ENCODE data around the gene GALNT7. TPM values are rescaled to one million over a fixed set of nuclear protein-coding genes. Genes with fewer than 3 reads are reported as not detected.

Gene GALNT7
- total and polyA plus RNA-seq, 10 of the 15 experiments (the other 5 are each of a cell fraction or from before 2014, with no cell fraction given), result 14.2 to 33.2 (median 28.9) TPM

- SMC1A ChIA-PET (ENCODE audit: uncharacterized antibody, unreplicated experiment), result interaction anchor here (1.1 to 1.5 kb wide), 2 partner anchors 12 to 14 kb away, joined by 3 to 5 read pairs; no protein-coding TSS in a partner anchor
- in situ Hi-C loops (cut with MboI), result no loop called here
- H3K9ac ChIP-seq (ENCODE audit: control insufficient read depth, insufficient read depth, low read length), result no peak overlapping the region
- BruUV-seq (replicated peaks), result no TSS peak
- H3K4me1 ChIP-seq (ENCODE audit: control insufficient read depth, insufficient read depth, low read length), result no peaks in the 10 kb centered on the region
- H3K27ac ChIP-seq (ENCODE audit: control insufficient read depth, insufficient read depth), result no peak overlapping the region
- no peaks in the 10 kb centered on the region for H3K79me2 ChIP-seq (ENCODE audit: control insufficient read depth, insufficient read depth, low read length)
- H3K9me3 ChIP-seq (replicated peaks; ENCODE audit: control insufficient read depth, insufficient read depth, low read length), result no peaks in the 10 kb centered on the region
- CTCF ChIA-PET, result interaction anchor here (1.0 kb wide), 1 partner anchor 106 kb away, joined by 3 read pairs; no protein-coding TSS in a partner anchor
- FAIRE-seq, result no peak
- RAD21 ChIA-PET (ENCODE audit: unreplicated experiment), result no interaction called here
- H3K4me3 ChIP-seq, result no peak overlapping the region
- 98% methylated on average over 6 of the region's 6 CpGs for whole genome bisulfite sequencing (ENCODE audit: insufficient coverage, insufficient replicate concordance, low lambda C conversion rate, missing lambda C conversion rate)
- no peak overlapping the region for H2AFZ ChIP-seq (ENCODE audit: control insufficient read depth, low read depth, low read length)
- H4K20me1 ChIP-seq (ENCODE audit: control insufficient read depth, insufficient read depth), result no peaks in the 10 kb centered on the region
- no peaks in the 10 kb centered on the region for H3K27me3 ChIP-seq (replicated peaks in 1 of 2; ENCODE audit: control insufficient read depth in 2 of 2, insufficient read depth in 2 of 2, low read length in 1 of 2)
- POLR2A ChIA-PET, result no interaction called here
- no peak overlapping the region for H3K4me2 ChIP-seq (ENCODE audit: control insufficient read depth, insufficient read depth)
- TF ChIP-seq CHD1 (IDR thresholded peaks at IDR 0.05; ENCODE audit: low read depth, low read length) (no peak), USF1 (IDR thresholded peaks at IDR 0.05; ENCODE audit: borderline replicate concordance, extremely low read length, insufficient read depth, low read depth, low read length) (no peak), ELK1 (IDR thresholded peaks at IDR 0.05; ENCODE audit: low read depth, low read length) (no peak), IRF5 (IDR thresholded peaks at IDR 0.05; ENCODE audit: borderline replicate concordance) (no peak), E2F4 (IDR thresholded peaks at IDR 0.05; ENCODE audit: low read depth, low read length) (no peak), MTA2 (IDR thresholded peaks at IDR 0.05; ENCODE audit: low read depth) (no peak), FOS (IDR thresholded peaks at IDR 0.05; ENCODE audit: borderline replicate concordance, extremely low read depth, insufficient read length) (no peak), ZBTB4 (CRISPR knock-in tag; IDR thresholded peaks at IDR 0.05) (no peak), MYB (IDR thresholded peaks at IDR 0.05; ENCODE audit: borderline replicate concordance, low read depth, low read length) (no peak), RAD21 (IDR thresholded peaks at IDR 0.05; ENCODE audit: insufficient read depth, low read depth, low read length) (no peak), ZNF274 (IDR thresholded peaks at IDR 0.05; ENCODE audit: insufficient read depth, insufficient read length) (no peak), RFX5 (IDR thresholded peaks at IDR 0.05; ENCODE audit: low read depth, low read length) (no peak), SUPT20H (IDR thresholded peaks at IDR 0.05; ENCODE audit: borderline replicate concordance, control insufficient read depth, low read depth, low read length) (no peak)
- intact Hi-C loops (cut with micrococcal nuclease; ENCODE audit: unreplicated experiment), result no loop called here
- H3K36me3 ChIP-seq (ENCODE audit: control insufficient read depth in 2 of 2, insufficient read depth in 2 of 2, low read length in 1 of 2), result no peaks in the 10 kb centered on the region
- no peak for ATAC-seq
- DNase-seq (ENCODE audit: low read depth, low spot score), result no peak
These were observed 16.5 kb upstream of the GALNT7 start for GRCh38 chr4:173152104-173152503.

All from GM12878 (cell line).